Left colon (tissue), 2 donors: Measurements from ENCODE around the gene NFKB1. TPM values are rescaled to one million over a fixed set of nuclear protein-coding genes. Genes with fewer than 3 reads are reported as not detected.
"Not testable (repeated sequence)": the region's sequence is repeated elsewhere in the genome, so short reads cannot be mapped to it uniquely, and the experiment has no call there.

ENCODE experiments used
- ATAC-seq: fragments of 200-7000 bp; cut with Tn5 transposase; one replicate; pipeline ENCODE4 v1.9.1; 2020; ENCODE audit warnings: mild to moderate bottlenecking, moderate library complexity
- DNase-seq, 2 donors: peaks; one replicate each; pipeline ENCODE4 v3.0.0-alpha.2; 2020
- intact Hi-C, 2 donors: fragments of 100-400 bp; cut with DNase I in 1 of 2; cut with micrococcal nuclease in 1 of 2; formaldehyde crosslinking; loops; one replicate each; pipeline versions ENCODE4 v1.11.2 to v1.14.0; 2022; cut with DNase I, micrococcal nuclease
- total RNA-seq, 2 donors: library from RNA; stranded (reverse); fragmentation: NEBNext Ultra II Directional; extraction: Animal tissue kit (Norgen Biotek cat#: 25700); gene quantifications; one replicate each; pipeline ENCODE4 v1.2.1, GENCODE V29; 2021
- donor health status: DM: no; HTN: no; CAD: no.
- donor health status: DM: yes; HTN: yes; CAD: no.

Gene NFKB1
- total RNA-seq, 2 donors from 2014 or later = 45.3 to 49.8 TPM

- peak; percentile 24 for ATAC-seq
- DNase-seq = no peak
- intact Hi-C loops = no loop called here
Observed at GRCh38 chr4:102606846-102607450, 105.8 kb downstream of the NFKB1 start.

GRCh38 chr4:102608190-102608589 is 107.0 kb downstream of the NFKB1 start:
- no peak for DNase-seq
- ATAC-seq = no peak
- intact Hi-C loops = no loop called here

GRCh38 chr4:102610007-102610406 is 108.8 kb downstream of the NFKB1 start:
- ATAC-seq = no peak
- intact Hi-C loops = loop anchor here in 1 of 2 donors (10.0 kb wide), 1 partner anchor 155 kb away; no protein-coding TSS in a partner anchor
- no peak for DNase-seq

- intact Hi-C loops = loop anchor here in 1 of 2 donors (10.0 kb wide), 1 partner anchor 156 kb away; no protein-coding TSS in a partner anchor
- peak in 1 of 2 donors; percentile 41 for DNase-seq
- peak; percentile 71 for ATAC-seq
Observed at GRCh38 chr4:102610476-102610875, 109.3 kb downstream of the NFKB1 start.

- no peak for DNase-seq
- ATAC-seq = no peak
- intact Hi-C loops = loop anchor here in 1 of 2 donors (10.0 kb wide), 1 partner anchor 157 kb away; no protein-coding TSS in a partner anchor
Observed at GRCh38 chr4:102612210-102612609, 111.1 kb downstream of the NFKB1 start.

- DNase-seq (peak in 1 of 2 donors; percentile 41), ATAC-seq (peak; percentile 75)
- intact Hi-C loops = loop anchor here in 1 of 2 donors (10.0 kb wide), 1 partner anchor 158 kb away; no protein-coding TSS in a partner anchor
Observed at GRCh38 chr4:102612824-102613366, 111.7 kb downstream of the NFKB1 start.

- ATAC-seq (no peak), DNase-seq (no peak)
- intact Hi-C loops = loop anchor here in 1 of 2 donors (10.0 kb wide), 1 partner anchor 160 kb away; no protein-coding TSS in a partner anchor
Observed at GRCh38 chr4:102614801-102615200, 113.6 kb downstream of the NFKB1 start.

- intact Hi-C loops = loop anchor here in 1 of 2 donors (10.0 kb wide), 1 partner anchor 162 kb away; no protein-coding TSS in a partner anchor
Observed at GRCh38 chr4:102616636-102617035, 115.5 kb downstream of the NFKB1 start.

GRCh38 chr4:102619021-102619420 is 117.9 kb downstream of the NFKB1 start:
- intact Hi-C loops = loop anchor here in 1 of 2 donors (10.0 kb wide), 1 partner anchor 164 kb away; no protein-coding TSS in a partner anchor
- ATAC-seq, DNase-seq: not testable (repeated sequence)

More at GRCh38 chr4:102616636-102617035, 115.5 kb downstream of the NFKB1 start:
- no peak for ATAC-seq
- no peak for DNase-seq

GRCh38 chr4:102619776-102620631 is 118.8 kb downstream of the NFKB1 start:
- DNase-seq = not testable (repeated sequence)
- ATAC-seq = peak; percentile 2

GRCh38 chr4:102620697-102621497 is 119.7 kb downstream of the NFKB1 start:
- ATAC-seq (peak; percentile 93), DNase-seq (peak; percentile 31 to 55)
- intact Hi-C loops = loop anchor here (5.0 to 10.0 kb wide), 3 partner anchors 391 to 484 kb away; partner anchors contain the start of gene SLC9B1 (in 1 of the 2)

More at GRCh38 chr4:102619776-102620631, 118.8 kb downstream of the NFKB1 start:
- intact Hi-C loops = loop anchor here (5.0 to 10.0 kb wide), 4 partner anchors 165 to 485 kb away; partner anchors contain the start of gene SLC9B1 (in 1 of the 2)

- intact Hi-C loops = loop anchor here (5.0 to 10.0 kb wide), 3 partner anchors 389 to 481 kb away; partner anchors contain the start of gene SLC9B1 (in 1 of the 2)
- no peak for ATAC-seq
- no peak for DNase-seq
Observed at GRCh38 chr4:102623622-102624021, 122.5 kb downstream of the NFKB1 start.

GRCh38 chr4:102624505-102624904 is 123.3 kb downstream of the NFKB1 start:
- DNase-seq (no peak), ATAC-seq (no peak)
- intact Hi-C loops = loop anchor here (5.0 to 10.0 kb wide), 3 partner anchors 388 to 480 kb away; partner anchors contain the start of gene SLC9B1 (in 1 of the 2)

GRCh38 chr4:102625232-102625930 is 124.2 kb downstream of the NFKB1 start:
- peak in 1 of 2 donors; percentile 30 for DNase-seq
- peak; percentile 35 for ATAC-seq
- intact Hi-C loops = loop anchor here (10.0 kb wide), 2 partner anchors 389 to 479 kb away; partner anchors contain the start of gene SLC9B1 (in 1 of the 2)

GRCh38 chr4:102627831-102628523 is 126.8 kb downstream of the NFKB1 start:
- DNase-seq = no peak
- intact Hi-C loops = loop anchor here (10.0 kb wide), 2 partner anchors 387 to 477 kb away; partner anchors contain the start of gene SLC9B1 (in 1 of the 2)
- no peak for ATAC-seq

GRCh38 chr4:102629673-102630072 is 128.5 kb downstream of the NFKB1 start:
- ATAC-seq (no peak), DNase-seq (no peak)
- intact Hi-C loops = loop anchor here (10.0 kb wide), 2 partner anchors 385 to 475 kb away; partner anchors contain the start of gene SLC9B1 (in 1 of the 2)
